Measurements from ENCODE around the gene NEXN.

- no peak for TF ChIP-seq YY1 (IDR thresholded peaks at IDR 0.05; ENCODE audit: insufficient read depth, insufficient read length)
- no peak for TF ChIP-seq SUZ12 (IDR thresholded peaks at IDR 0.05; ENCODE audit: extremely low read depth, insufficient read depth, insufficient read length)
- no peak for TF ChIP-seq ZNF274 (IDR thresholded peaks at IDR 0.05; ENCODE audit: low read depth, low read length)
Measured at GRCh38 chr1:77888081-77888780, at the start of gene NEXN.

Measured in NT2/D1 (cell line).